GM12878 (cell line): ENCODE measurements around the gene FIGNL2. TPM values are rescaled to one million over a fixed set of nuclear protein-coding genes. Genes with fewer than 3 reads are reported as not detected.

Experiments used
- ATAC-seq: fragments of 200-7000 bp; cut with Tn5 transposase; 3 replicates; pipeline ENCODE4 v1.9.1; 2020; ENCODE audit warnings: mild to moderate bottlenecking, moderate library complexity
- BruUV-seq: library from RNA; stranded (reverse); fragments of 400-500 nt; replicated peaks from 2 replicates; lab custom pipeline; 2021; lab: Mats Ljungman, UMichigan
- CTCF ChIA-PET: fragments of 300-600 bp; sonication (Branson Sonifier 250); formaldehyde crosslinking; extraction: SDS; loops from one replicate; lab custom pipeline; 2021; ENCODE audit warnings: inconsistent platforms; lab: Yijun Ruan, JAX
- POLR2A ChIA-PET: fragments of 350-600 bp; formaldehyde crosslinking; extraction: SDS; loops from one replicate; lab custom pipeline; 2021; ENCODE audit warnings: inconsistent platforms; lab: Charles Lee
- RAD21 ChIA-PET: fragments of 300-600 bp; sonication (Branson Sonifier 250); formaldehyde crosslinking; loops from one replicate; lab custom pipeline; 2023; ENCODE audit warnings: antibody characterized with exemption; ENCODE audit not compliant: unreplicated experiment; lab: Charles Lee
- SMC1A ChIA-PET: fragments of 300-600 bp; sonication (Branson Sonifier 250); formaldehyde crosslinking; loops from one replicate; lab custom pipeline; 2023; ENCODE audit not compliant: unreplicated experiment, uncharacterized antibody; lab: Charles Lee
- DNase-seq: peaks from one replicate; pipeline ENCODE4 v3.0.0-alpha.2; 2011; ENCODE audit warnings: low read depth, low spot score
- FAIRE-seq: peaks from 3 replicates; lab custom pipeline; 2011; peaks lifted over from hg19 to GRCh38; lab: Jason Lieb, UNC
- H2AFZ ChIP-seq: 2 replicates; pipeline ENCODE4 v1.6.0; 2011; ENCODE audit warnings: low read depth, low read length, control low read depth; ENCODE audit not compliant: control insufficient read depth
- H3K27ac ChIP-seq: 2 replicates; pipeline ENCODE4 v1.5.1; 2011; ENCODE audit warnings: control low read depth; ENCODE audit not compliant: control insufficient read depth, insufficient read depth
- H3K27me3 ChIP-seq, 2 experiments: replicated peaks in 1 of 2; 2 replicates each; pipeline versions ENCODE4 v1.6.0 to v1.6.1; 2011; ENCODE audit warnings: low read length in 1 of 2; ENCODE audit not compliant: control insufficient read depth in 2 of 2, insufficient read depth in 2 of 2
- H3K36me3 ChIP-seq, 2 experiments: 2 replicates each; pipeline ENCODE4 v1.5.1; 2011; ENCODE audit warnings: low read length in 1 of 2; ENCODE audit not compliant: control insufficient read depth in 2 of 2, insufficient read depth in 2 of 2
- H3K4me1 ChIP-seq: 2 replicates; pipeline ENCODE4 v1.6.1; 2011; ENCODE audit warnings: mild to moderate bottlenecking, low read length, moderate library complexity, mixed read lengths; ENCODE audit not compliant: control insufficient read depth, insufficient read depth
- H3K4me2 ChIP-seq: 2 replicates; pipeline ENCODE4 v1.6.0; 2011; ENCODE audit warnings: control low read depth; ENCODE audit not compliant: control insufficient read depth, insufficient read depth
- H3K4me3 ChIP-seq: fragments of 200-600 bp; sonication (generic); 2 replicates; pipeline ENCODE4 v1.5.1; 2016
- H3K79me2 ChIP-seq: 2 replicates; pipeline ENCODE4 v1.6.0; 2011; ENCODE audit warnings: low read length; ENCODE audit not compliant: control insufficient read depth, insufficient read depth
- H3K9ac ChIP-seq: 2 replicates; pipeline ENCODE4 v1.8.0; 2011; ENCODE audit warnings: low read length, control low read depth, mixed read lengths; ENCODE audit not compliant: control insufficient read depth, insufficient read depth
- H3K9me3 ChIP-seq: replicated peaks from 3 replicates; pipeline ENCODE4 v1.5.1; 2011; ENCODE audit warnings: mild to moderate bottlenecking, low read length; ENCODE audit not compliant: control insufficient read depth, insufficient read depth
- H4K20me1 ChIP-seq: 2 replicates; pipeline ENCODE4 v1.6.0; 2011; ENCODE audit not compliant: control insufficient read depth, insufficient read depth
- POLR2A ChIP-seq: IDR thresholded peaks from 2 replicates; pipeline ENCODE4 v1.6.1; 2011; ENCODE audit warnings: low read depth, mild to moderate bottlenecking, low read length
- RBBP5 ChIP-seq: fragments of 200-600 bp; sonication (generic); conservative IDR thresholded peaks from 2 replicates; pipeline ENCODE4 v1.6.1; 2016
- SMAD5 ChIP-seq: IDR thresholded peaks from 2 replicates; pipeline ENCODE4 v1.6.1; 2016; ENCODE audit warnings: antibody characterized with exemption, low read depth
- TBL1XR1 ChIP-seq: IDR thresholded peaks from 2 replicates; pipeline ENCODE4 v1.6.1; 2012; ENCODE audit warnings: low read depth, low read length, improper control_type of control experiment
- ZNF274 ChIP-seq: IDR thresholded peaks from one replicate; pipeline ENCODE4 v1.8.0; 2011; ENCODE audit not compliant: insufficient read length, insufficient read depth
- WGBS: methylation state at CpG from one replicate; pipeline ENCODE4 v1.1.6; 2016; ENCODE audit warnings: low lambda C conversion rate; ENCODE audit not compliant: insufficient replicate concordance, insufficient coverage; ENCODE audit errors: missing lambda C conversion rate; 5-methylcytosine and 5-hydroxymethylcytosine counted together
- in situ Hi-C: fragments of 300-500 bp; cut with MboI; formaldehyde crosslinking; loops from 9 replicates; pipeline ENCODE4 v1.14.3; 2018; ENCODE audit warnings: mixed read lengths
- intact Hi-C: fragments of 100-400 bp; cut with micrococcal nuclease; formaldehyde crosslinking; loops from one replicate; pipeline ENCODE4 v1.14.2; 2022; ENCODE audit not compliant: unreplicated experiment
- polyA plus RNA-seq, 11 experiments: library from polyadenylated mRNA; depleted of rRNA in 4 of 11; unstranded in 6 of 11; stranded (reverse) in 5 of 11; fragments of >200 nt; fragmentation: Nextera tagmentation in 4 of 11; fragmentation: Illumina TruSeq in 1 of 11; extraction: Ambion mirVana in 4 of 11; extraction: Trizol in 1 of 11; gene quantifications; 1 replicate in 1 of 11; 2 replicates in 10 of 11; pipeline versions ENCODE4 v1.2.1 to v1.2.3, GENCODE V29; 2011 to 2016; ENCODE audit warnings: inconsistent platforms in 2 of 11, missing spikeins in 2 of 11, low read depth in 1 of 11
- total RNA-seq, 4 experiments: library from RNA; depleted of rRNA in 3 of 4; stranded (reverse); fragments of >200 nt in 3 of 4; fragmentation: Illumina TruSeq in 1 of 4; extraction: Trizol in 1 of 4; gene quantifications; 2 replicates each; pipeline versions ENCODE4 v1.2.1 to v1.2.3, GENCODE V29; 2013 to 2021
- TF ChIP-seq, protein P1 (sequence below): IDR thresholded peaks from 2 replicates; pipeline ENCODE4 v1.6.1; 2011; ENCODE audit warnings: mild to moderate bottlenecking, low read depth, low read length, moderate library complexity; ENCODE audit not compliant: insufficient replicate concordance

Gene FIGNL2
- total and polyA plus RNA-seq, 10 of the 15 experiments (the other 5 are each of a cell fraction or from before 2014, with no cell fraction given): not detected

DNA sequence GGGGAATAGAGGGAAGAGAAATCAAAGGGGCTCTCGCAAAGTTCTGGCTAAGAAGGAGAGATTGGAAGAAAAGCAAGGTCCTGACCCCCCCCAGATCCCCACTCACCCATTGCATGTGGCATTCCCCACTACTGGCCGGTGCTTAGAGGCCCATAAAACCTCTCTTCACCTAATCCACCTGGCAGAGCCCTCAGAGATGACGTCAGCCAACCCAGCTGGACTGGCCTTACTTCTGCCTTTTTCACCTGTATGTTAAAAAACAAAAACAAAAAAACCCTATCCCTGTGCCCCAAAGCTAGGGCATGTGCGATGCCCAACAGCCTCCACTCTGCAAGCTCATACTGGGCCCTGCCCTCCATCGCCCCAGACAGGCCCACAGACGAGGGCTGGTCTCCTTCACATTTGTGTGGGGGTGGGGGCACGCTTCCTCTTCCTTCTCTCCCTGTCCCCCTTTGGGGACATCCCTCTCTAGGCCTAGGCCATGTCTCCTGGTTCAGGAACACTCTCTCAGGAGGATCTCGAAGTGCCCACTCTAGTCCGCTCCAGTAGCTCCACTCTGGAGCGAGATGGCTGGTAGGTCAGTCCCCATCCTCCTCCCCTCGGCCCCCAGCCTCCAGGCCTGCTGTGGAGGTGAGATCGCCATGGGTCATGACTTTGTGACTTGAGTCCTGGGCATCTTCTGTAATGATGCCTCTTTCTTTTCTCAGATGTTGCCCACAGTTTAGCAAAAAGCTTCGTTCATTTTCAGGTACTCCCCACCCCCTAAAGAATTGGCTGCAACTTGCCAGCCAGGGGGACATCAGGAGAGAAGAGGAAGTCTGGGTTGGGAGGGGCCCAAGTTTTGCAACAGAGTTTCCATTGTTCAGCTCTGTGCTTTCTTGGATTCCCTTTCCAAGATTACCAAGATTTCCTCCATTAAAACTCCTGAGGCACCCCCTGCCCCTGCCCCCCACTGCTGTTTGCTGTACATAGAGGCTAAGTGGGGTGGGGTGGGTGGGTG, 37.0 kb downstream of the FIGNL2 start:
- ChIA-PET CTCF (no interaction called here), RAD21 (no interaction called here), SMC1A (interaction anchor here (0.7 kb wide), 1 partner anchor 30 kb away, joined by 3 read pairs; no protein-coding TSS in a partner anchor), POLR2A (no interaction called here)
- H3K36me3 ChIP-seq: no peaks in the 10 kb centered on the region
- ATAC-seq: no peak
- intact Hi-C loops: no loop called here
- no TSS peak for BruUV-seq
- DNase-seq: no peak
- no peak overlapping the region for H3K4me2 ChIP-seq
- H2AFZ ChIP-seq: no peak overlapping the region
- TF ChIP-seq TBL1XR1 (no peak), RBBP5 (no peak), ZNF274 (no peak), SMAD5 (no peak), POLR2A (no peak)
- TF ChIP-seq, protein P1, sequence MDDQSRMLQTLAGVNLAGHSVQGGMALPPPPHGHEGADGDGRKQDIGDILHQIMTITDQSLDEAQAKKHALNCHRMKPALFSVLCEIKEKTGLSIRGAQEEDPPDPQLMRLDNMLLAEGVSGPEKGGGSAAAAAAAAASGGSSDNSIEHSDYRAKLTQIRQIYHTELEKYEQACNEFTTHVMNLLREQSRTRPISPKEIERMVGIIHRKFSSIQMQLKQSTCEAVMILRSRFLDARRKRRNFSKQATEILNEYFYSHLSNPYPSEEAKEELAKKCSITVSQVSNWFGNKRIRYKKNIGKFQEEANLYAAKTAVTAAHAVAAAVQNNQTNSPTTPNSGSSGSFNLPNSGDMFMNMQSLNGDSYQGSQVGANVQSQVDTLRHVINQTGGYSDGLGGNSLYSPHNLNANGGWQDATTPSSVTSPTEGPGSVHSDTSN: no peak
- peaks cover 6 to 10% of the 10 kb centered on the region in 2 experiments for H3K27me3 ChIP-seq
- H3K4me3 ChIP-seq: no peak overlapping the region
- no peaks in the 10 kb centered on the region for H3K9me3 ChIP-seq
- H3K79me2 ChIP-seq: no peaks in the 10 kb centered on the region
- in situ Hi-C loops: no loop called here
- H4K20me1 ChIP-seq: no peaks in the 10 kb centered on the region
- no peak for FAIRE-seq
- no peaks in the 10 kb centered on the region for H3K4me1 ChIP-seq
- H3K9ac ChIP-seq: no peak overlapping the region
- H3K27ac ChIP-seq: no peak overlapping the region
- WGBS: 17% methylated on average over 12 of the region's 13 CpGs
